GM12872 (cell line): ENCODE data around the gene SIGLEC8.

Experiments used
- TF ChIP-seq, protein P1 (sequence below): IDR thresholded peaks from 3 replicates; pipeline ENCODE4 v1.5.1; 2011; ENCODE audit warnings: low read depth, mild to moderate bottlenecking, low read length, moderate library complexity; ENCODE audit not compliant: insufficient read depth

The SIGLEC8 gene

DNA sequence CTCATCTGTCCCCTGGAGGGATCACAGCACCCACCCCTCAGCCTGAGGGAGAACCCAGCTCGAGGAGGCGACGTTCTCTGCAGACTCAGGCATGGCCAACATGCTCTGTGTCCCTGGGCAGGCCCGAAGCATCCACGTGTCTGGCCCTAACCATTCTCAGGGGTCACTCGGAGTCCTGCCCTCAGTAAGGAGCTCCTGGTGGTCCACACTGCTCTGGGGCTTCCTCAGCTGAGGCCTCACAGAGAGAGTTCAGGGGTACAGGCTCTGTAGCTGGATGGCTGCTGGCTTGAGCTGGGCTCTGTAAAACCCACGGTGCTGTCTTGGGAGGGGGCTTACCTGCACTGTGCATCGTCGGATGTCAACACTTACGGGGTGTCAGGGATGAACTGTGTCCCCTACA is 4.4 kb upstream of the SIGLEC8 start:
- TF ChIP-seq, protein P1, sequence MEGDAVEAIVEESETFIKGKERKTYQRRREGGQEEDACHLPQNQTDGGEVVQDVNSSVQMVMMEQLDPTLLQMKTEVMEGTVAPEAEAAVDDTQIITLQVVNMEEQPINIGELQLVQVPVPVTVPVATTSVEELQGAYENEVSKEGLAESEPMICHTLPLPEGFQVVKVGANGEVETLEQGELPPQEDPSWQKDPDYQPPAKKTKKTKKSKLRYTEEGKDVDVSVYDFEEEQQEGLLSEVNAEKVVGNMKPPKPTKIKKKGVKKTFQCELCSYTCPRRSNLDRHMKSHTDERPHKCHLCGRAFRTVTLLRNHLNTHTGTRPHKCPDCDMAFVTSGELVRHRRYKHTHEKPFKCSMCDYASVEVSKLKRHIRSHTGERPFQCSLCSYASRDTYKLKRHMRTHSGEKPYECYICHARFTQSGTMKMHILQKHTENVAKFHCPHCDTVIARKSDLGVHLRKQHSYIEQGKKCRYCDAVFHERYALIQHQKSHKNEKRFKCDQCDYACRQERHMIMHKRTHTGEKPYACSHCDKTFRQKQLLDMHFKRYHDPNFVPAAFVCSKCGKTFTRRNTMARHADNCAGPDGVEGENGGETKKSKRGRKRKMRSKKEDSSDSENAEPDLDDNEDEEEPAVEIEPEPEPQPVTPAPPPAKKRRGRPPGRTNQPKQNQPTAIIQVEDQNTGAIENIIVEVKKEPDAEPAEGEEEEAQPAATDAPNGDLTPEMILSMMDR = no peak

DNA sequence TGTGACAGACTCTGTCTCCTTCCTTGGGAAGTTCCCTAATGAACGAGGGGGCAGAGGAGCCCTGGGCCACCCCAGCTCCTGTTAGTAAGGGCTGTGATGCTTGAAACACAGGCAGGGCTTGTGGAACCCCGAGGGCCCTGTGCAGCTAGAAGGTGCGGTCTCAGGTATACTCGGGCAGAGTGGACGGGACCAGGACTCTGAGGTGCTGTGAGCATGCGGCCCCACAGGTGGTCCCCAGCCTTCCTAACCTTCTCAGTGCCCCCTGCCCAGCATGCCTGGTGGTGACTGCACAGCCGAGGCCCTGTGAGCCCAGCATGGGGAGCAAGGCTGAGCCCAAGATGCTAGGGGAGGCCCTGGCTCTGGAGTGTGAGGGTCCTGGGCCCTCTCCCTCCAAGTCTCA is 4.0 kb upstream of the SIGLEC8 start:
- TF ChIP-seq, protein P1 = no peak

DNA sequence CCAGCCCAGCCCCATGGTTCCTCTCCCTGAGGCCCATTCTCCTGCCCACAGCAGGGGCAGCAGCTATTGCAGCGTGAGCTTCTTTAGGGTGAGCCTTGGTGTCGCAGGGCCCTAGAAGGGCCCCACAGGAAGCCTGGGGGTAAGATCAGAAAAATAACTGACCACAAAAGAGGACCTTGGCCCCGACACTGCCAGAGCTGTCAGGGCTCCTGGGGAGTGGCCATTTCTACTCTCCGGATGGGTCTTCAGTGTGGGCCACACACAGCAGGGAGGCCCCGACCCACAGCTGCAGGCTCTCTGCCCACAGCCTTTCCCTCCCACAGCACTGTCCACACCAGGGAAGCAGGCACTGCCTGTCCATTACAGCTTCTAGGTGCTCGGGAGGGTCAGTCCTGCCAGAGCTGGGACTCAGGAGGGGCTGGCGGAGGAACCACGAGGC is 3.5 kb upstream of the SIGLEC8 start:
- TF ChIP-seq, protein P1 = no peak

DNA sequence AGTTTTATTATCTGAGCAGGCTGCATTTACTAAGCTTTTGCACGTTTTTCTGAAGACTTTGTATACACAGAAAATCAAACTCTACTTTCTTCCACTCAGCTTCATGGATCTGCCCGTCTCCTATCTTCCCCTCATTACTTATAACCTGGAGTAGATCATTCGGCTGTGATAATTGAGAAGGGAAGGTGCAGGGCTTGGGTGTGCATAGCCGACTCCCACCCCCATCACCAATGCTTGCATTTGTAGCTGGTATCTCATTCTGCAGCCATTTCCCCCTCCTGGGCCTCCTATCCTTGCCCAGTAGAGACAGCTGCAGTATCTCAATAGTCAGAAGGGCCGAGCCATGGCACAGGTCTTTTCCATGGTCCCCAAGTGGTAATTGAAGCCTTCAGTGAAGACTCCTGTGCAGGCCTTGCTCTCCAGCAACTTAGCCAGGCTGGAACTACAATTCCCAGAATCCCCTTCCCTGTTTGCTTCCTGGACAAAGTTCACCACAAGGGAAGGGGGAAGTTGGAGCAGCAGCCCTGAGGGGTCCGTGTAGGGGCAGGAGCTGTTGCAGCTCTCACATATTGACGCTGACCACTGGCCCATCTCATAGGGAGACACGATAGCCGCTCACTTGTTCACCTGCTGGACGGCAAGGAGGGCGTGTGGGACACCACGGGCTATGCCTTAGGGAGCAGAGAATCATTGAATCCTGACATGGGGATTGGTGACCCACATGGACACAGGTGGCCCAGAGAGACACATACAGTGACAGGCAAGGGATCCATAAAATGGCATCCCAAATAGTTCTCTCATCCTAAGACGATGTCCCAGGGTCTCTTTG is 2.1 kb upstream of the SIGLEC8 start:
- TF ChIP-seq, protein P1 = no peak

DNA sequence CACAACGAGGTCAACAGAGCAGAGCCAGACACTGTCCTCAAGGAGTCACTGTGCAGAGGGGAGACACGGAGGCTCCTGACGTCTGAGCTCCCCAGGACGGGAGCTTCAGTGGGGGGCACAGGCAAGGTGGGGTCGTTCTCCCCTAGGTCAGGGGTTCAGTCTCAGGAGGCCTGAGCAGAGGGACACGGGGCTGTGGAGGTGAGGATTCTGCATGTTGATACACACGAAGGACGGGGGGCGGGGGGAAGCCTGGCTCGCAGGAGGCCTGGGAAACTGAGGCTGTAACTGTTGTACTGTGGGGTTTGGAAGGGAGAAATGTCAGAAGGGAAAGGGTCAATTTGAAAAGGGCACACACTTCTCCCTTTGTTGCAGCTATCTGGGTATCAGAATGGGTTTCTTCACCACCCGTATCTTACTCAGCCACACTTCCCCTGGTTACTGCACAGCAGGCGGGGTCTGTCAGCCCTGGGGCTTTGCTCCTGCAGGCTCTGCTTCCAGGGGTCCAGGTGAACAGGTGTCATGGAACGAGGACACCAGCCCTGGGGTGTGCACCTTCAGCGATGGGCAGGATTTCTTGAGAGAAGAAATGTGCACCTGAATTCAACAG is 748 bp upstream of the SIGLEC8 start:
- TF ChIP-seq, protein P1 = no peak

DNA sequence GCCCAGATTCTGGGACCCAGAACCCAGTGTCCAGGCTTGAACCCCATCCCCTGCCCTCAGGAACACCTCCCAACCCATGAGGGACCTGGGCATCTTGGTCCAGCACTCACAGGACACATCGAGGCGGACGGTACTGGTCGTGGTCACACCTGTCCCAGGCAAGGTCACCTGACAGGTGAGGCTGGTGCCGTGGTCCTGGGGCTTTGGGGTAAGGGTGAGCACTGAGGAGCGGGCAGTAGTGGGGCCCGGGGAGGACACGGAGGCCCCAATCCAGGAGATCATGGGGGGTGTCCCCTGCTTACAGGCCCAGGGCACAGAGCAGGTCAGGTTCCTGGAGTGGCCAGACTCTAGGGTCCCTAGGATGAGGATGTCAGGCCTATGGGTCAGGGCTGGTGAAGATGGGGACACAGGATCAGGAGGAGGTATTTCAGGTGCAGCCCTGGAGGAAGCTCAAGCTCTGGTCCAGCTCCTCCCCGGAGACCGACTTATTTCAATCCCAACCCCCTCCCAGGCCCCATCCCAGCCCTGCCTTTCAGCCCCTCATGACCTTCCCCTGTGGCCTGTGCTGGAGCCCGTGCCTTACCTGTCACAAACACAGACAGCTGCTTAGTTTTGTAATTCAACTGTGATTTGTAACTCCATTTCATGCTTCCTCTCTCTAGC is 772 bp downstream of the SIGLEC8 start:
- TF ChIP-seq, protein P1 = no peak

DNA sequence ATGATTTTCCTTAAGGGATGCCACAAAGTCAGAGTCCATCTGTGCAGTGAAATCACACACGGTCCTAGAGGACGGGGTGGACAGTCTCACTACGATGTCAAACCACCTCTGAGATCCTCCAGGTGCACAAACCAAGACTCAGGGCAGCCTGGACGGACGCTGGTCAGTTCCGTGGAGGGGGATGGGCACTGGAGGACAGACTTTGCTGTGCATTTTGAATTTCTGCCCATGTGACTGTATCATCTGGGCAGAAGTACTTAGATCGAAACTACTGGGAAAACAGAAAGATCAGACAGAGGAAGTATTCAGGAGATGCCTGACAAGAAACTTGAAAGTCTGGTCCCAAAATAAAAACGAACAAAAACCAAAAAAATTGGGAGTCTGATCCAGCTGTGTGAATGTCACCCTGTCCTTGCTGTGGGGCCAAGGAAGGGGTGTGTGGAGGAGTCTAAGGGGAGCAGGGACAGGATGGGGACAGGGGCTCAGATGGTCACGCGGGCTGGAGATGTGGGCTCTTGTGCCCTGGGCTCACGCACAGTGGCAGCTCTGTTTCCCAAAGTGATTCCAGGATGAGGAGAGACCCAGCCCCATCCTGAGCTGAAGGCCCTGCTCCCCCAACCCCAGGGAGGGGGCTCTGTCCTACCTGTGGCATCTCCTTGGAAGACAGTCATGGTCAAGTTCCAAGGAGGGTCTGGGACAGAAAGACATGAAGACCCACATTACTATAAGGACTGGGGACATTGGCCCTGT is 1.5 kb downstream of the SIGLEC8 start:
- TF ChIP-seq, protein P1 = no peak
